RCC 7860 (cell line): ENCODE data around the gene PRKG1.
"Not testable (repeated sequence)": the region's sequence is repeated elsewhere in the genome, so short reads cannot be mapped to it uniquely, and the experiment has no call there.

Experiments used
- DNase-seq: peaks from one replicate; pipeline ENCODE4 v3.0.0-alpha.2; 2015; ENCODE audit warnings: low spot score
- FAIRE-seq: peaks from 2 replicates; lab custom pipeline; 2012; peaks lifted over from hg19 to GRCh38; lab: Jason Lieb, UNC

Gene PRKG1

GRCh38 chr10:51547941-51548340 is 473.7 kb downstream of the PRKG1 start:
- no peak for DNase-seq
- no peak for FAIRE-seq

- DNase-seq (no peak), FAIRE-seq (no peak)
These were observed 478.6 kb downstream of the PRKG1 start for GRCh38 chr10:51552879-51553278.

- DNase-seq (no peak), FAIRE-seq (no peak)
These were observed 490.7 kb downstream of the PRKG1 start for GRCh38 chr10:51564896-51565510.

- FAIRE-seq (no peak), DNase-seq (no peak)
These were observed 493.0 kb downstream of the PRKG1 start for GRCh38 chr10:51567271-51567670.

GRCh38 chr10:51569467-51569866 is 495.2 kb downstream of the PRKG1 start:
- no peak for DNase-seq
- FAIRE-seq, result no peak

DNA sequence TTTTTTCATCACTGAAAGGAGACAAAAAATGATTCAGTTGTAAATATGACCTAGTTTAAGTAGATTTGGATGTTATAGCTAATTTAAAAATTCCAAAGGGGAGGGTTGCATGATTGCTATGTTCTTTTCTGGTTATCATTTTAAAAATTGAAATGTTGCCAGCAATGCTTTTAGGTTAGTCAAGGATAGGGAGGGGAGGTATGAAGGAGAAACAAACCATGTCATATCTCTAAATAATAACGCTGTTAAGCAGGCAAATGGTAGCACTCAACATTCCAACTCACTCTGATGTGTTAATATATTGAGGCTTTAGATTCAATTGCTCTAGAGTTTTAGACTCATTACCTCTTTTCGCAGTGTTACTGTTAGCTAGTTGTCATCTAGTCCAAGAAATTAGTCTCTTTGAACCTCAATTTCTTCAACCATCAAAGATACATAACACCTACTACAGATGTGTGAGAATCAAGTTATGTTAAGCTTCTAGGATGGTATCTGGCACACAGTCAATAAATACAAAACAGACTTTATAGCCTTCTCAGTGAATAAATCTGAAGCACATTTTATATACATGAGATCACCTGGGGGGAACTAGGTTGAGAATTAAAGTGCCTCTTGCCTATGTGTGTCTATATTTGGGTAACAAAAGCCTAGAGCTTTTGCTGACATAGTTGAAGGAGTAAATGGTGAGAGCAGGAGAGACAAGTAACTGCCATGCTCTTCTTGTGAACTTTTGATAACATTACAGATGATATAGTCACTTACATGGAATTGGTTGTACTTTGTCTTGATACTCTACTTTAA is 500.2 kb downstream of the PRKG1 start:
- DNase-seq (no peak), FAIRE-seq (no peak)

DNA sequence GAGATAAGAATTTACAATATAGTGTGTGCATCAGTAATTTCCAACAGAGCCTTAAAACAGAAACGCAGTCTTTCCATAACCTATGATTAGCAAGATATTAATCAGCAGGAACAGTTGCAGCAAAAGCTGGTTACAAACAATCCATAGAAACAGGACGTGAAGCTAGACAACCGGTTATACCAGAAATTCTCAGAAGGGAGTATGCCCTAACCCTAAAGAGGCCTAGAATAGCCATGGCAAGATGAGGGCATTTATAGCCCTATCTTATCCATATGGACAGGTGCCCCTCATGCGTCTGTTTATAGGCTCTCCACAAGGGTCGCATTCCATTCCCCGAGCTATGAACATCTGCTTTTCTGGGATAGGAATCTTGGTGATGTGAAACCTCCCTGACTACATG is 506.9 kb downstream of the PRKG1 start:
- FAIRE-seq, DNase-seq: not testable (repeated sequence)

- no peak for FAIRE-seq
- no peak for DNase-seq
These were observed 509.7 kb downstream of the PRKG1 start for GRCh38 chr10:51583976-51584375.

- DNase-seq (no peak), FAIRE-seq (no peak)
These were observed 511.5 kb downstream of the PRKG1 start for GRCh38 chr10:51585742-51586141.

GRCh38 chr10:51588984-51589383 is 514.7 kb downstream of the PRKG1 start:
- FAIRE-seq (no peak), DNase-seq (no peak)

DNA sequence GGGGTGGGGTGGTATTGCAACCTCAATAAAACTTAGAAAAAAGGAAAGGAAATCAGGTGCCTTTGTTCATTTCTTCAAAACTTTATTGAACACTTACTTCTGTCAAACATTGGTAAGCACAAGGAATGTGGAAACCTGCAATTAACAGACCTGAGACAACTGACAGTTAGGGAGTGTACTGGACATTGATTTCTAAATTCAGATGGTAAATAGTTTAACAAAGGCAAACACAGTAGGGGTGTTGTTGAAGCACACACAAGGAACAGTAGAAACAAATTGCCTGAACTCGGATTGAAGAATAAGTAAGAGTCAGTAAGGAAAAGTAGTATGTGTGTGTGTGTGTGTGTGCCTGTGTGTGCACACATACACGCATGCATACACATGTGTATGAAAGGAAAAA is 516.5 kb downstream of the PRKG1 start:
- no peak for FAIRE-seq
- DNase-seq, result no peak

- DNase-seq (no peak), FAIRE-seq (no peak)
These were observed 522.4 kb downstream of the PRKG1 start for GRCh38 chr10:51596695-51597094.

GRCh38 chr10:51599647-51600046 is 525.4 kb downstream of the PRKG1 start:
- DNase-seq, result no peak
- no peak for FAIRE-seq

DNA sequence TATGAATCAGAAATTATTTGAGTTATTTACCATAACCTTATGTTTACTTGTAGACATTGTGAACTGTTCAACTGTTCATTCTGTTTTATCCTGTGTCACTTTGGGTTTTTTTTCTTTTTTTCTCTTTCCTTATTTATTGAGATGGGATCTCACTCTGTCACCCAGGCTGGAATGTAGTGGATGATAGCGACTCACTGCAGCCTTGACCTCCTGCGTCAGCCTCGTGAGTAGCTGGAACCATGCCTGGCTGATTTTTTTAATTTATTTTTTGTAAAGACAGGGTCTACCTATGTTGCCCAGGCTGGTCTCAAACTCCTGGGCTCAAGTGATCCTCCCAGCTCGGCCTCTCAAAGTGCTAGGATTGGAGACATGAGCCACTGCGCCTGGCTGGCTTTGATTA is 528.0 kb downstream of the PRKG1 start:
- no peak for FAIRE-seq
- no peak for DNase-seq

GRCh38 chr10:51604579-51604978 is 530.3 kb downstream of the PRKG1 start:
- no peak for FAIRE-seq

DNA sequence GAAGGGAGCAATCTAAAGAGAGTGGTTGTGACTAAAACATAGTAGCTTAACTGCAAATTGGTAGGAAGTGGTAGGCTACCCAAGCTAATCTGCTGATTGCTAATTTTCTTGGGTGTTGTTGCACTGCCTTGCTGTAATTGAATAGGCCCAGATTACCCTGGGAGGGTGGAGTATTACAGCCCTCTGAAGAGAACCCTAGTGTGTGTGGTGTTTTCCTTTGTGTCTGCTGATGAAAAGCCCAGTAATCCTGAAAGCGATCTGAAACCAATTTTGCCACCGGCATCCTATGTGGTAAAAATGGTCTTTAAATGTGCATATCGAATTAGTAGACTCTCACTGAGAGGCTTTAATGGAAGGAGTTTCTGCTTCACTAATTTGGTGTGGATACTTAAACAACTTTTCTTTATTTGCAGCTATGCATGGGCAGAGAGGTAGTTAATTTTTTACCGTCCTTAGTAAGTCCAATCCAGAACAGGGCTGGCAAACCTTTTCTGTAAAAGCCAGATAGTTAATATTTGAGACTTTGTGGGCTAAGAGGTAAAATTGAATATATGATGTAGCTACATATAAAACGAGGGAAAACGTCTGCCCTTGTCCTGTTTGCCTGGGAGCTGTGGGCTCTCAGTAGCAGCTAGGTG is 532.7 kb downstream of the PRKG1 start:
- no peak for DNase-seq
- FAIRE-seq, result no peak

More at GRCh38 chr10:51604579-51604978, 530.3 kb downstream of the PRKG1 start:
- no peak for DNase-seq

GRCh38 chr10:51607463-51607835 is 533.2 kb downstream of the PRKG1 start:
- FAIRE-seq (no peak), DNase-seq (no peak)

GRCh38 chr10:51608211-51608610 is 533.9 kb downstream of the PRKG1 start:
- no peak for FAIRE-seq

GRCh38 chr10:51615764-51616298 is 541.5 kb downstream of the PRKG1 start:
- FAIRE-seq (no peak), DNase-seq (no peak)

More at GRCh38 chr10:51608211-51608610, 533.9 kb downstream of the PRKG1 start:
- no peak for DNase-seq

- FAIRE-seq, result no peak
- no peak for DNase-seq
These were observed 543.4 kb downstream of the PRKG1 start for GRCh38 chr10:51617576-51618235.

DNA sequence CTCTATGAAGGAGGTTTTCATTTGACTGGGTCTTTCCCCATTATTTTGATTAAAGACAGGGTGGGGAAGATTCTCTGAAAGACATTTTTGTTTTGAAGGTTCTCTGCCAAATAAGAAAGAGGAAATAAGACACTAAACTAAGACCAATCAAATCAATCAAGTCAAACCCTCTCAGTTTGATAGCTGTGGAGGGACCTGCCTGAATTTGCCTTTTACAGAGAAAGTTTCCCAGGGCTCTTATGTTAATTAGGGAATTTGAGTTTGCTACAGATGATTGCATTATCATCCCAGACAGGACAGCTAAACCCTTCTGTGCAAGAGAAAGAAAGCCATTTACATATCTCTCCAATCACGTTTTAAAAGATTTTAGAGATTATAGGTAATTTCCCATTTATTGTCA is 545.1 kb downstream of the PRKG1 start:
- no peak for FAIRE-seq
- DNase-seq, result no peak
